ENCODE data around the gene DOCK9.
"Not testable (repeated sequence)": the region's sequence is repeated elsewhere in the genome, so short reads cannot be mapped to it uniquely, and the experiment has no call there.

The DOCK9 gene

GRCh38 chr13:98916403-98916802 lies 61.5 kb downstream of the DOCK9 start:
- Histone ChIP-seq H3K4me1 (ENCODE audit: insufficient read depth, low read length) (peaks cover 9% of the 10 kb centered on the region; the same call in 1 of the 2 replicates), H3K9me3 (ENCODE audit: control insufficient read depth, insufficient read depth, low read length) (no peaks in the 10 kb centered on the region), H3K9ac (ENCODE audit: low read depth, low read length) (no peak overlapping the region), H3K36me3 (ENCODE audit: insufficient read depth, low read length) (no peaks in the 10 kb centered on the region; the same call in 1 of the 2 replicates)

DNA sequence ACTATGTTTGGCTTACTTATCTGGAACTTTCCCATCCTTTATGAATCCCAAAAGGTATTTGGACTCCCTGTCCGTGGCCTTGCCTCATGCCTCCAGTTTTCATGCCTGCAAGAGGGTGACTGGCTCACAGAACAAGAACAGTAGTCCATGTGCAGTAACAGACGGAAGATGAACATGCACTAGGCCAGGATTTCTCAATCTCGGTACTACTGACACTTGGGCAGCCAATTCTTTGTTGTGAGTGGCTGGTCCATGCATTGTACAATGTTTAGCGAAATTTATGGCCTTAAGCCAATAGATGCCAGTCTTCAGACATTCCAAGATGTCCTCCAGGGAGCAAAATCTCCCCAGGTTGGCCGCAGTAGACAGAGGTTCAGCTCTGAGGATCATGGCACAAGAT lies 61.9 kb downstream of the DOCK9 start:
- peaks cover 9% of the 10 kb centered on the region; the same call in 1 of the 2 replicates for H3K4me1 ChIP-seq (ENCODE audit: insufficient read depth, low read length)

DNA sequence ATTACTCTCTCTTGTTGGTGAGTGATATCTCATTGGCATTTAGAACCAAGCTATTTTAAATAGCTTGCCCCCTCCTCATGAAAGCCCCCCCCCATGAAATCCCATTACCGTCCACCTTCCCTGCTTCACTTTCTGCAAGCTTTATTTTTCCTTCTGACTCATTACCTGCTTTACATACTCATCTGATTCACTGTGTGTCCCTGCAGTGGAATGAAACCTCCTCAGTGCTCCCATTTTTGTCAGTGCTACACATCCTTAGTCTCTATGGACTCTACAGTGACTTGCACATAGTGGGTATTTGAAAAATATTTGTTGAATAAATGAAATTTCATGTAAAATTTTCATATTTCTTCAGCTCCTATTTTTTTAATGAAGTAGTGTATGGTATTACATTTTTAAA lies 62.3 kb downstream of the DOCK9 start:
- Histone ChIP-seq H3K36me3 (ENCODE audit: insufficient read depth, low read length) (no peaks in the 10 kb centered on the region; the same call in 1 of the 2 replicates), H3K9me3 (ENCODE audit: control insufficient read depth, insufficient read depth, low read length) (no peaks in the 10 kb centered on the region), H3K4me1 (ENCODE audit: insufficient read depth, low read length) (peaks cover 12% of the 10 kb centered on the region), H3K9ac (ENCODE audit: low read depth, low read length) (no peak overlapping the region)

More for the DNA sequence above, 61.9 kb downstream of the DOCK9 start:
- H3K9me3 ChIP-seq (ENCODE audit: control insufficient read depth, insufficient read depth, low read length), result no peaks in the 10 kb centered on the region
- H3K9ac ChIP-seq (ENCODE audit: low read depth, low read length), result no peak overlapping the region
- H3K36me3 ChIP-seq (ENCODE audit: insufficient read depth, low read length), result no peaks in the 10 kb centered on the region; the same call in 1 of the 2 replicates

GRCh38 chr13:98913741-98914140 lies 64.1 kb downstream of the DOCK9 start:
- H3K4me1 ChIP-seq (ENCODE audit: insufficient read depth, low read length), result peaks cover 16% of the 10 kb centered on the region
- H3K9ac ChIP-seq (ENCODE audit: low read depth, low read length), result no peak overlapping the region

GRCh38 chr13:98912846-98913245 lies 65.0 kb downstream of the DOCK9 start:
- H3K9me3 ChIP-seq (ENCODE audit: control insufficient read depth, insufficient read depth, low read length), result no peaks in the 10 kb centered on the region
- no peak overlapping the region for H3K9ac ChIP-seq (ENCODE audit: low read depth, low read length)
- H3K4me1 ChIP-seq (ENCODE audit: insufficient read depth, low read length), result peaks cover 16% of the 10 kb centered on the region
- H3K36me3 ChIP-seq (ENCODE audit: insufficient read depth, low read length), result no peaks in the 10 kb centered on the region; the same call in 1 of the 2 replicates

More at GRCh38 chr13:98913741-98914140, 64.1 kb downstream of the DOCK9 start:
- no peaks in the 10 kb centered on the region for H3K9me3 ChIP-seq (ENCODE audit: control insufficient read depth, insufficient read depth, low read length)
- H3K36me3 ChIP-seq (ENCODE audit: insufficient read depth, low read length), result no peaks in the 10 kb centered on the region; the same call in 1 of the 2 replicates

DNA sequence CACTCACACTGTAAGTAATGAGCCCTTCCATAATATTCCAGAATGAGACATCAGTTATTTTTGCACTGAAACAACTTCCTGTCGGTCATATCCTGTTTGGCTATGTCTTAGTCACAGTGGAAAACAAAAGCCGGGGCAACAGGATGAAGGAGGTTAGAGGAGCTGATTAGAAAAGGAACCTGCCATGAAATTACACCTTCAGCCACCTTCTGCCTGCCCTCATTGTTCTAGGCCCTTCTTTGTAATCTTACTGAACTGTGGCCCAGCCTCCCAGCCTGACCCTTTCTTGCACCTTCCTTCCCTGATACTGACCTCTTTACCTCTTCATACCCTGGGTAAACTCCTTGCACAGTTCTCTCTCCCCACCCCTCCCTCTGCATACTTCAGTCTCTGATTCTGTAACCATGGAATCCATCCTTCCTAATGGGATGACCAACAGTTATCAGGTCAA lies 67.3 kb downstream of the DOCK9 start:
- peaks cover 8% of the 10 kb centered on the region for H3K4me1 ChIP-seq (ENCODE audit: insufficient read depth, low read length)
- H3K9ac ChIP-seq (ENCODE audit: low read depth, low read length), result no peak overlapping the region
- H3K9me3 ChIP-seq (ENCODE audit: control insufficient read depth, insufficient read depth, low read length), result no peaks in the 10 kb centered on the region
- H3K36me3 ChIP-seq (ENCODE audit: insufficient read depth, low read length), result no peaks in the 10 kb centered on the region; the same call in 1 of the 2 replicates

DNA sequence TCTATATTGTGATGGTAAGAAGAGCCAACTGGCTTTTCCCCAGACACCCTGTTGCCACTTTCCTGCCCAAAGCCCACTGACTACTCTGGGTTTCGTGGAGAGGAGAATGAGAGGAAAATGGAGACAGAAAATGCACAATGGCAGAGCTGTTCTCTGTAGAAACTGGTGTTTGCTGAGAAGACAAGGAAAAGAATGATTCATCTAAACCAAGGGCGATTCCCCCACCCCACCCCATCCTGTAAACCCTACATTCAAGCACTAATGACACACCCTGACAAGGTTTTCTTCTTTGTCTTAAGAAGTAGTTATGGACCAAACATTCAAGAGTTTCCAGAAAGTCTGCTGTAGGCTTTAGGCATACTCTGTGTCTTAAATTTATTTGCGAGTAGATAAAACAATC lies 68.8 kb downstream of the DOCK9 start:
- Histone ChIP-seq H3K36me3 (ENCODE audit: insufficient read depth, low read length) (no peaks in the 10 kb centered on the region; the same call in 1 of the 2 replicates), H3K4me1 (ENCODE audit: insufficient read depth, low read length) (peaks cover 7% of the 10 kb centered on the region), H3K9ac (ENCODE audit: low read depth, low read length) (no peak overlapping the region), H3K9me3 (ENCODE audit: control insufficient read depth, insufficient read depth, low read length) (no peaks in the 10 kb centered on the region)

- H3K36me3 ChIP-seq (ENCODE audit: insufficient read depth, low read length), result no peaks in the 10 kb centered on the region; the same call in 1 of the 2 replicates
- H3K9me3 ChIP-seq (ENCODE audit: control insufficient read depth, insufficient read depth, low read length), result no peaks in the 10 kb centered on the region
- no peak overlapping the region for H3K9ac ChIP-seq (ENCODE audit: low read depth, low read length)
- H3K4me1 ChIP-seq (ENCODE audit: insufficient read depth, low read length), result peaks cover 7% of the 10 kb centered on the region
Measured at GRCh38 chr13:98906746-98907502, 70.9 kb downstream of the DOCK9 start.

GRCh38 chr13:98905199-98905598 lies 72.7 kb downstream of the DOCK9 start:
- H3K9me3 ChIP-seq (ENCODE audit: control insufficient read depth, insufficient read depth, low read length), result no peaks in the 10 kb centered on the region
- no peak overlapping the region for H3K9ac ChIP-seq (ENCODE audit: low read depth, low read length)
- no peaks in the 10 kb centered on the region; the same call in 1 of the 2 replicates for H3K36me3 ChIP-seq (ENCODE audit: insufficient read depth, low read length)
- peaks cover under 1% of the 10 kb centered on the region; the same call in 1 of the 2 replicates for H3K4me1 ChIP-seq (ENCODE audit: insufficient read depth, low read length)

DNA sequence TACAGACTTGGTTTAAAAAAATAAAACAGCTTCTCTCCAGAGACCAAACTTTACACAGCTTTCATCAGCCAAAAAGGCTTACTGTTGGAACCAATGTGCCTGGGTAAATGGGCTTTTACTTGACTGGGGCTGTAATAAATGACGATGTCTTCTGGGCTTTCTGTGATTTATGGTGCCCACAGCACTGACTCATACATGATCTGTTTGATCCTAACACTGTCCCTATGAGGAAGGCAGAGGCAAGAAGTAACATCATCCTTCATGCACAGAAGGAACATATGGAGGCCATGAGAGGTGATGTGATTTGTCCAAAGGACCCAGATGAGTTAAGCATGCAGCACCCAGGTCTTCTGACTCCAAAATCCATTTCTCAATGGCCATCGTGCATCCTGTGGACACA lies 77.4 kb downstream of the DOCK9 start:
- Histone ChIP-seq H3K9me3 (ENCODE audit: control insufficient read depth, insufficient read depth, low read length) (no peaks in the 10 kb centered on the region), H3K9ac (ENCODE audit: low read depth, low read length) (no peak overlapping the region), H3K36me3 (ENCODE audit: insufficient read depth, low read length) (no peaks in the 10 kb centered on the region), H3K4me1 (ENCODE audit: insufficient read depth, low read length) (no peaks in the 10 kb centered on the region)

DNA sequence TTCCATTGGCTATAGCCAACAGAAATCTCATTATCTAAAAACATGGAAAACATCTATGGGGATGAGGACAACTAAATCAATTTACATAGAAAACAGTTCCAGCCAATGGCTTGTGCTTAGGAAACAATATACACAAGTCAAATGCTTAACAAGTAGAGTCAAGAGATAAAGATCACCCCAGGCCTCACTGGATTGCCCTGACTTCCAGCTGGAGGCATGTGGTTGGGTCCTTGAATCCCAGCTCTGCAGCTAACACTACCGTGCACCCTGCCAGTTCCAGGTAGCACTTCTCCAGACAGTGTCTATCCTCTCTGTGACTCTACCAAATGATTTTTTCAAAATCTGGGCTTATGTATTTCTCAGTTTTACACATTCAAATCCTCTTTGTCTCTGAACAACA lies 80.2 kb downstream of the DOCK9 start:
- Histone ChIP-seq H3K36me3 (ENCODE audit: insufficient read depth, low read length) (no peaks in the 10 kb centered on the region), H3K9me3 (ENCODE audit: control insufficient read depth, insufficient read depth, low read length) (no peaks in the 10 kb centered on the region), H3K4me1 (ENCODE audit: insufficient read depth, low read length) (peaks cover 4% of the 10 kb centered on the region; the same call in 1 of the 2 replicates), H3K9ac (ENCODE audit: low read depth, low read length) (no peak overlapping the region)

DNA sequence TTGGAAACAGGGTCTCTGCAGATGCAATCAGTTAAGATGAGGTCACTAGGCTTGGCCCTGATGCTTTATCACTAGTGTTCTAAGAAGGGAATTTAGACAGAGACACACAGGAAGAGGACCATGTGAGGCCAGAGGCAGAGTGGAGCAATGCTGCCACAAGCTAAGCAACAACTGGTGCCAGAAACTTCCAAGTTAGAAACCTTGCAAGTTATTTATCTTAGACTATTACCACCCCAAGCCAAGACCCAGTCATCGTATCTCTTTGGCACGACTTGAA lies 81.1 kb downstream of the DOCK9 start:
- no peak overlapping the region for H3K9ac ChIP-seq (ENCODE audit: low read depth, low read length)
- H3K4me1 ChIP-seq (ENCODE audit: insufficient read depth, low read length), result peaks cover 13% of the 10 kb centered on the region; the same call in 1 of the 2 replicates
- no peaks in the 10 kb centered on the region for H3K36me3 ChIP-seq (ENCODE audit: insufficient read depth, low read length)
- no peaks in the 10 kb centered on the region for H3K9me3 ChIP-seq (ENCODE audit: control insufficient read depth, insufficient read depth, low read length)

DNA sequence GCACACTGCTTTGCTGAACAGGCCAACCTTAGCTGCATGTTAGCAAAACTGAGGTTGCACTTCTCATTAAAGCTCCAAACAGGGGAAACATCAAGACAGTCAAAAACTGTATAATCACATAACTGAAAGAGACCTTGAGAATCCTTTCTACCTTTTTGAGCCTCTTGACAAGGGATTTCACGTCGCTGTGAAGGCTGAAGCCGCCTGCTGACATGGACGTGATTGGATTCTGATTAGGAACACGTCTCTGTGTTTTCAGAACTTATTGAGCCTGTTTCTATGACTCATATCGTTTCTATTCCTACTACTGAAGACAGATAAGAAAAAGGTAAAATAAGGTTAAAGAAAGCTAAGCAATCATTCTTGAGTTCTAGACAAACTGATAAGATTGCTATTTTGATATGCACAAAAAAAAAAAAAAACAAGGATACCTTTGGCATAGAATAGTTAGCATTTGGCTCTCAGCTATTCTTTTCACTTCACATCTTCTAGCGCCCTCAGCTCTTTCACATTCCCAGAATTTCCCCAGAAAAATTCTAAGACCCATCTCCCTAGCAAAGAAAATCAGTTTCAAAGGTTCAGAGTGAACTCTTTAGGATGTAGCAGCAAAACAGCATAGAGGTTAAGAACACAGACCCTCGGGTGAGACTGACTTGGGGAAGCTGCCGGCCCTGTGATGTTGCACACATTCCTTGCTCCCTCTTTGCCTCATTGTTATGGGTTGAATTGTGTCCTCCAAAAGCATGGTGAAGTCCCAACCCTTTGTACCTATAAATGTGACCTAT lies 81.6 kb downstream of the DOCK9 start:
- Histone ChIP-seq H3K9me3 (ENCODE audit: control insufficient read depth, insufficient read depth, low read length) (no peaks in the 10 kb centered on the region), H3K4me1 (ENCODE audit: insufficient read depth, low read length) (peaks cover 18% of the 10 kb centered on the region; the same call in 1 of the 2 replicates), H3K9ac (ENCODE audit: low read depth, low read length) (no peak overlapping the region), H3K36me3 (ENCODE audit: insufficient read depth, low read length) (no peaks in the 10 kb centered on the region)

GRCh38 chr13:98894814-98895213 lies 83.0 kb downstream of the DOCK9 start:
- not testable (repeated sequence) for H3K9me3 ChIP-seq (ENCODE audit: control insufficient read depth, insufficient read depth, low read length); H3K9ac ChIP-seq (ENCODE audit: low read depth, low read length); H3K36me3 ChIP-seq (ENCODE audit: insufficient read depth, low read length)
- H3K4me1 ChIP-seq (ENCODE audit: insufficient read depth, low read length), result peaks cover 26% of the 10 kb centered on the region

GRCh38 chr13:98893371-98893770 lies 84.5 kb downstream of the DOCK9 start:
- H3K9ac ChIP-seq (ENCODE audit: low read depth, low read length), result no peak overlapping the region
- no peaks in the 10 kb centered on the region for H3K36me3 ChIP-seq (ENCODE audit: insufficient read depth, low read length)
- H3K9me3 ChIP-seq (ENCODE audit: control insufficient read depth, insufficient read depth, low read length), result no peaks in the 10 kb centered on the region

More at GRCh38 chr13:98893371-98893770, 84.5 kb downstream of the DOCK9 start:
- peaks cover 39% of the 10 kb centered on the region for H3K4me1 ChIP-seq (ENCODE audit: insufficient read depth, low read length)

All from ES-I3 (cell line).